NK-92 (cell line): Measurements from ENCODE around the gene TRAPPC1.

Experiments used
- DNase-seq: peaks from one replicate; lab custom pipeline; 2025; ENCODE audit not compliant: unreplicated experiment; lab: John Stamatoyannopoulos, UW

Gene TRAPPC1

GRCh38 chr17:7903154-7904103, 28.3 kb downstream of the TRAPPC1 start:
- no peak for DNase-seq

GRCh38 chr17:7897773-7898172, 34.0 kb downstream of the TRAPPC1 start:
- DNase-seq: no peak

- DNase-seq: no peak
Observed at GRCh38 chr17:7897090-7897489, 34.7 kb downstream of the TRAPPC1 start.

GRCh38 chr17:7894866-7895265, 36.9 kb downstream of the TRAPPC1 start:
- DNase-seq: no peak

- DNase-seq: no peak
Observed at GRCh38 chr17:7894226-7894625, 37.5 kb downstream of the TRAPPC1 start.

- no peak for DNase-seq
Observed at GRCh38 chr17:7893187-7893880, 38.4 kb downstream of the TRAPPC1 start.

- DNase-seq: no peak
Observed at GRCh38 chr17:7889166-7889955, 42.4 kb downstream of the TRAPPC1 start.

- no peak for DNase-seq
Observed at GRCh38 chr17:7888184-7888920, 43.4 kb downstream of the TRAPPC1 start, which contains the start of gene CHD3. CHD3 (plus strand) TSS chr17:7888789; CDS start chr17:7889001, 212 bp downstream.

- no peak for DNase-seq
Observed at GRCh38 chr17:7887482-7888183, 44.1 kb downstream of the TRAPPC1 start.

GRCh38 chr17:7887038-7887481, 44.7 kb downstream of the TRAPPC1 start:
- DNase-seq: no peak

- no peak for DNase-seq
Observed at GRCh38 chr17:7886227-7887037, 45.3 kb downstream of the TRAPPC1 start.

- no peak for DNase-seq
Observed at GRCh38 chr17:7885367-7886226, 46.1 kb downstream of the TRAPPC1 start.

- DNase-seq: no peak
Observed at GRCh38 chr17:7884581-7885366, 47.0 kb downstream of the TRAPPC1 start.

- no peak for DNase-seq
Observed at GRCh38 chr17:7883781-7884386, 47.9 kb downstream of the TRAPPC1 start.

GRCh38 chr17:7882629-7883028, 49.1 kb downstream of the TRAPPC1 start:
- no peak for DNase-seq

- no peak for DNase-seq
Observed at GRCh38 chr17:7882068-7882467, 49.7 kb downstream of the TRAPPC1 start.
